OCI-LY3 (cell line): ENCODE measurements around the gene UGT1A3.

Source experiments
- H2AFZ ChIP-seq: fragments of 200-600, 300-600 bp; shearing (Covaris generic); 2 replicates; pipeline ENCODE4 v1.6.0; 2014; ENCODE audit warnings: antibody characterized with exemption, low read depth, low read length
- H3K27ac ChIP-seq: fragments of 200-600, 300-600 bp; sonication (generic); 2 replicates; pipeline ENCODE4 v1.5.1; 2014; ENCODE audit warnings: mild to moderate bottlenecking, low read length, moderate library complexity, mixed read lengths
- H3K27me3 ChIP-seq: fragments of 200-600, 300-600 bp; sonication (generic); 2 replicates; pipeline ENCODE4 v1.6.1; 2014; ENCODE audit warnings: low read depth, low read length, mixed read lengths
- H3K36me3 ChIP-seq: fragments of 200-600, 300-600 bp; sonication (generic); replicated peaks from 2 replicates; pipeline ENCODE3; 2014; ENCODE audit warnings: low read depth, low read length, mixed read lengths
- H3K4me1 ChIP-seq: fragments of 300-600, 200-600 bp; sonication (generic); 2 replicates; pipeline ENCODE4 v1.6.1; 2014; ENCODE audit warnings: low read length, mixed read lengths
- H3K4me2 ChIP-seq: fragments of 200-600, 300-600 bp; sonication (generic); 2 replicates; pipeline ENCODE4 v1.6.1; 2014; ENCODE audit warnings: low read length, mixed read lengths
- H3K4me3 ChIP-seq: fragments of 300-600, 200-600 bp; sonication (generic); 2 replicates; pipeline ENCODE4 v1.5.1; 2014; ENCODE audit warnings: antibody characterized with exemption, mild to moderate bottlenecking, low read length, moderate library complexity
- H3K79me2 ChIP-seq: fragments of 300-600, 200-600 bp; shearing (Covaris generic); 2 replicates; pipeline ENCODE4 v1.6.1; 2014; ENCODE audit warnings: mild to moderate bottlenecking, low read length, mixed read lengths
- H3K9ac ChIP-seq: fragments of 300-600, 200-600 bp; shearing (Covaris generic); 2 replicates; pipeline ENCODE4 v1.6.0; 2014; ENCODE audit warnings: mild to moderate bottlenecking, low read length, moderate library complexity
- H3K9me3 ChIP-seq: fragments of 200-600, 300-600 bp; shearing (Covaris generic); 2 replicates; pipeline ENCODE4 v1.6.1; 2014; ENCODE audit warnings: low read length, mixed read lengths; ENCODE audit not compliant: insufficient read depth
- H4K20me1 ChIP-seq: fragments of 200-600, 300-600 bp; sonication (generic); 2 replicates; pipeline ENCODE4 v1.6.1; 2016; ENCODE audit warnings: low read length, mixed read lengths; ENCODE audit not compliant: insufficient read depth
- CTCF ChIP-seq: fragments of 200-600, 300-600 bp; sonication (generic); IDR thresholded peaks from 2 replicates; pipeline ENCODE4 v1.5.1; 2014; ENCODE audit warnings: antibody characterized with exemption, low read length, low read depth
- EZH2phosphoT487 ChIP-seq: fragments of 200-600 bp; shearing (Covaris generic); IDR thresholded peaks from 2 replicates; pipeline ENCODE4 v1.6.1; 2018; ENCODE audit warnings: antibody characterized with exemption, mixed run types, low read depth

The UGT1A3 gene

GRCh38 chr2:233795735-233796171, 66.9 kb downstream of the UGT1A3 start:
- no peaks in the 10 kb centered on the region for H4K20me1 ChIP-seq
- H3K79me2 ChIP-seq, result no peaks in the 10 kb centered on the region
- H3K36me3 ChIP-seq, result no peaks in the 10 kb centered on the region
- H3K27ac ChIP-seq, result no peak overlapping the region
- no peaks in the 10 kb centered on the region for H3K9me3 ChIP-seq
- no peak overlapping the region for H2AFZ ChIP-seq
- no peak overlapping the region for H3K4me3 ChIP-seq
- no peak for TF ChIP-seq EZH2phosphoT487
- TF ChIP-seq CTCF, result no peak
- H3K9ac ChIP-seq, result no peak overlapping the region
- no peak overlapping the region for H3K4me2 ChIP-seq
- no peaks in the 10 kb centered on the region for H3K27me3 ChIP-seq
- no peaks in the 10 kb centered on the region for H3K4me1 ChIP-seq

GRCh38 chr2:233796254-233796653, 67.4 kb downstream of the UGT1A3 start:
- no peaks in the 10 kb centered on the region for H3K79me2 ChIP-seq
- H4K20me1 ChIP-seq, result no peaks in the 10 kb centered on the region
- no peak overlapping the region for H3K9ac ChIP-seq
- H3K27me3 ChIP-seq, result no peaks in the 10 kb centered on the region
- TF ChIP-seq CTCF, result no peak
- no peak for TF ChIP-seq EZH2phosphoT487
- no peaks in the 10 kb centered on the region for H3K36me3 ChIP-seq
- no peaks in the 10 kb centered on the region for H3K9me3 ChIP-seq
- H3K4me3 ChIP-seq, result no peak overlapping the region
- H3K4me1 ChIP-seq, result no peaks in the 10 kb centered on the region
- no peak overlapping the region for H3K4me2 ChIP-seq
- H3K27ac ChIP-seq, result no peak overlapping the region
- H2AFZ ChIP-seq, result no peak overlapping the region

- Histone ChIP-seq H3K9me3 (no peaks in the 10 kb centered on the region), H3K9ac (no peak overlapping the region), H3K27ac (no peak overlapping the region), H3K4me2 (no peak overlapping the region), H2AFZ (no peak overlapping the region), H3K4me3 (no peak overlapping the region), H4K20me1 (no peaks in the 10 kb centered on the region), H3K36me3 (no peaks in the 10 kb centered on the region), H3K27me3 (no peaks in the 10 kb centered on the region), H3K79me2 (no peaks in the 10 kb centered on the region), H3K4me1 (no peaks in the 10 kb centered on the region)
- TF ChIP-seq EZH2phosphoT487, result no peak
- no peak for TF ChIP-seq CTCF
Measured at GRCh38 chr2:233798335-233799086, 69.7 kb downstream of the UGT1A3 start.

- Histone ChIP-seq H3K4me3 (no peak overlapping the region), H3K9me3 (no peaks in the 10 kb centered on the region), H3K79me2 (no peaks in the 10 kb centered on the region), H3K27ac (no peak overlapping the region), H3K27me3 (no peaks in the 10 kb centered on the region), H3K4me2 (no peak overlapping the region), H3K36me3 (no peaks in the 10 kb centered on the region), H2AFZ (no peak overlapping the region), H4K20me1 (no peaks in the 10 kb centered on the region), H3K4me1 (no peaks in the 10 kb centered on the region), H3K9ac (no peak overlapping the region)
- TF ChIP-seq EZH2phosphoT487 (no peak), CTCF (no peak)
Measured at GRCh38 chr2:233799087-233799665, 70.3 kb downstream of the UGT1A3 start.
